Cardiac fibroblast (primary cell): ENCODE measurements around the gene HAO2.

Experiments used
- DNase-seq, 2 donors: peaks; one replicate each; pipeline versions ENCODE4 v3.0.0 to v3.0.0-alpha.2; 2010; ENCODE audit warnings: low read depth in 2 of 2
- H3K4me3 ChIP-seq, 2 donors: replicated peaks in 1 of 2; 1 replicate in 1 of 2; 2 replicates in 1 of 2; pipeline ENCODE4 v1.5.1; 2011; ENCODE audit warnings: low read depth in 2 of 2, low read length in 2 of 2, mild to moderate bottlenecking in 2 of 2, moderate library complexity in 1 of 2
- CTCF ChIP-seq: IDR thresholded peaks from one replicate; pipeline ENCODE4 v1.5.1; 2011; ENCODE audit warnings: low read depth, mild to moderate bottlenecking, low read length, inconsistent platforms

The HAO2 gene

GRCh38 chr1:119420638-119421037, 52.1 kb downstream of the HAO2 start:
- TF ChIP-seq CTCF, result no peak

GRCh38 chr1:119422631-119423030, 54.0 kb downstream of the HAO2 start:
- H3K4me3 ChIP-seq, result no peak overlapping the region
- no peak for TF ChIP-seq CTCF
- no peak for DNase-seq

More at GRCh38 chr1:119420638-119421037, 52.1 kb downstream of the HAO2 start:
- H3K4me3 ChIP-seq, result no peak overlapping the region
- DNase-seq, result no peak

DNA sequence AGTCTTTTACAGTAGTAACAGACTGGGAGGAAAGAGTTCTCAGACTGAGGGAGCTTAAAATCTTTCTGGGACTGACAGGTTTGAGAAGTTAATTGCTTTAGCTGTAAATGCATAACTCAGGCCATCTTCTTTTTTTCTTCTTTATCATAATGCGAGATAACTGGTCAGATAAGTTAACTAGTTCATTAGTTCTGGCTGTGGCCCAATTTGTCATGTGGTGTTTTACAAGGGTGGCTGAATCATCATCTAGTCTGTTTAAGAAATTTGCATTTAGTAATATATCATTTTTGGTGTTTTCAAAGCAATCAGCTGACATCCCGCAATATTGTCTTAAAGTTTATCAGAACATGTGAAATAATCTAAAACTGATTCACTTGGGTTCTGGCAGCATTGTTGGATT, 60.4 kb downstream of the HAO2 start:
- no peak for DNase-seq
- no peak for TF ChIP-seq CTCF

DNA sequence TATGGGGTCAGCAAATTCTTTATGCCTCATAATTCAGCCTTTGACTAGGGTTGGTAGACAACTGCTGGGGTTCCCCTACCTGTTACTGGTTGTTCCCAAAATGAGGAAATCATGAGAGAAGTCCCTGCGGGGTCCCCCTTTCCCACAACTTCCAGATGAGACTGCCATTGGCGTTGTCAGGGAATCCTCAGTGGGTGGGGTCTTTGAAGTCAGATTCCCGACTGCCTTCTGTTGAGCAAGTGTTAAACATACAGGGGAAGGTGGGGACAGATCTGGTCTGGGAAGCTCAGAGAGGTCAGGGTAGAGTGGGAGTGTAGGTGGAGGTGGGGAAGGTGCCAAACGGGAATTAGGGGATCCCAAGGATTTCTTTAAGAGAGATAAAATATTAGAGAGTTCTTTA, 61.1 kb downstream of the HAO2 start:
- DNase-seq, result no peak
- no peak for TF ChIP-seq CTCF
- H3K4me3 ChIP-seq, result no peak overlapping the region

More for the DNA sequence above, 60.4 kb downstream of the HAO2 start:
- H3K4me3 ChIP-seq, result no peak overlapping the region

- H3K4me3 ChIP-seq, result no peak overlapping the region
- no peak for DNase-seq
- TF ChIP-seq CTCF, result no peak
These were observed 61.9 kb downstream of the HAO2 start for GRCh38 chr1:119430486-119430885.

GRCh38 chr1:119431836-119432235, 63.3 kb downstream of the HAO2 start:
- no peak for DNase-seq
- TF ChIP-seq CTCF, result no peak
- H3K4me3 ChIP-seq, result no peak overlapping the region

GRCh38 chr1:119435052-119435451, 66.5 kb downstream of the HAO2 start:
- peak in 1 of 2 donors; percentile 6 for DNase-seq
- H3K4me3 ChIP-seq, result no peak overlapping the region
- TF ChIP-seq CTCF, result no peak
